Glomerular endothelial cell (primary cell): ENCODE results near the gene C22orf39. TPM values are rescaled to one million over a fixed set of nuclear protein-coding genes. Genes with fewer than 3 reads are reported as not detected.
"Not testable (repeated sequence)": the region's sequence is repeated elsewhere in the genome, so short reads cannot be mapped to it uniquely, and the experiment has no call there.

Source experiments
- DNase-seq: peaks from one replicate; pipeline ENCODE4 v3.0.0-alpha.2; 2011; ENCODE audit warnings: low read depth, low spot score; ENCODE audit errors: extremely low read depth
- total RNA-seq: library from RNA; depleted of rRNA; stranded (reverse); fragments of >200 nt; gene quantifications from 2 replicates; pipeline ENCODE4 v1.2.3, GENCODE V29; 2015

The C22orf39 gene
- total RNA-seq, 1 donor from 2014 or later, result 32.3 TPM

GRCh38 chr22:19455033-19455432 lies 7.5 kb upstream of the C22orf39 start:
- no peak for DNase-seq

DNA sequence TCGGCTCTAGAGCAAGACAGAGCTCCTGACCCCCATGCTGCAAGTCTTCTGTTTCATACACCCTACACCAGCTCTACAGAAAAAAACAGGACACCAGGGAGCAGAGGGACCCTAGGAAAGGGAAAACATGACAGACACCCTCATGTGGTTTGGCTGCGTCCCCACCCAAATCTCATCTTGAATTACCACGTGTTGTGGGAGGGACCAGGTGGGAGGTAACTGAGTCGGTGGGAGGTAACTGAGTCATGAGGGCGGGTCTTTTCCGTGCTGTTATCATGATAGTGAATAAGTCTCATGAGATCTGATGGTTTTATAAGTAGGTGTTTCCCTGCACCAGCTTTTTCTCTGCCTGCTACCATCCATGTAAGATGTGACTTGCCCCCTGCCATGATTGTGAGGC lies 6.6 kb upstream of the C22orf39 start:
- DNase-seq, result no peak

DNA sequence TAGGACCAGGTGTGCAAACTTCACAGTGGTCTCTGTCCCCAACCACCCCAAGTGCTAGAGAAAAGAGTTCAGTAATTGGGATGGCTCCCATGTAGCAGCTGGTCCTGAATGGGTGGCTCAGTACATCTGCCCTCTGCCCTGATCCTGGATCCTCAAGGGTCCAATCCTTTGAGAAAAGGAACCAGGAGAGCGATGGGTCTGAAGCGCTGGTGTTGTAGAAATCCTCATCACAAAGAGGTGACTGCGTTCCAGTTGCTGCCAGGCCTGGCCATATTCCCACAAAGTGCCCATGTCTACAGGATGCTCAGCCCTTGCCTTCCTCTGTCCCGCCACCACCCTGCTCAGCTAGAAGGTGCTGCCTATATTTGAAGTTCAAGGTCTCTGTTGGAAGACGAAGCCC lies 6.2 kb upstream of the C22orf39 start:
- no peak for DNase-seq

DNA sequence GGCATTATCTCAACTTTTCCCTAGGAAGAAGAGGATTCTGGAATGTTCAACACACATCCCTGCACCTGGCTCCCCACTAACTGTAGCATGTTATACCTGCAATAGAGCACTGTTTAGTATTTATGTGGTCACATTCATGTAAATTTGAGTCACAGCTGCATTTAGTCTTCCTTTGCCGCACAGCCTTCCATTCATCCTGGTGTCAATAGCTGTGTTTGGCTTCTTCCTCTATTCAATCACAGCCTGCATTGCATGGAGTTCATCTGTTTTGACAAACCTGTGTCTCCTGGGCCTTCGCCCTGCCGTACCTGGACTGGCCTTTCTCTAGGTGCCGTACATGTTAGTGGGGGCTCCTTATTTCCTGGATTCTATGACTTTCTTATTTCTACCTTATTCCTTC lies 4.1 kb upstream of the C22orf39 start:
- no peak for DNase-seq

DNA sequence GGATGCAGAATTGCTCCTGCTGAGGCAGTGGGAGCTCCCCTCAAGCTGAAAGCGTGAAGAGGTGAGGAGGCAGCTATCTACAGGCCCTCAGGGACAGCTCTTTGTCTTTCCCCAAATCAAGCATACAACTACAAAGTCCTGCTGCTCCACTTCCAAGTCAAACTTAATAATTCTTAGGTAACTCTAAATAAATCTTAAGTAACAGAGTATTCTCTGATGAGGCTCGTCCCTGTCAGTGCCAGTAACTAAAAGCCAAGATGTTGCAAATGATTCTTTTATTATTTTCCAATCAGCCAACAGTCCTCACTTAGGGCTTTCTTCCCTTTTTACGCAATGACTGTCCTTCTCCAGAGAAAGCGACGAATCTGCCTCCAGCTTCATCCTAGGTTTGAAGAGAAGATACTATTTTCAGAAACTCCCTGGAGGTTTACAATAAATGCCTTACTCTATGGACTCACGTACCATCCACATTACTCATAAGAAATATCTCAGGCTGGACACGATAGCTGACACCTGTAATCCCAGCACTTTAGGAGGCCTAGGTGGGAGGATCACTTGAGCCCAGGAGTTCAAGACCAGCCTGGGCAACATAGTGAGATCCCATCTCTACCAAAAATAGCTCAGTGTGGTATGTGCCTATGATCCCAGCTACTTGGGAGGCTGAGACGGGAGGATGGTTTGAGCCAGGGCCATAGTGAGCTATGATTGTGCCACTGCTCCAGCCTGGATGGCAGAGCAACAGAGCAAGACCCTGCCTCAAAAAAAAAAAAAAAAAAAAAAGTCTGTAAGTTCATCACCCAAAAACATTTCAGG lies 3.1 kb upstream of the C22orf39 start:
- no peak for DNase-seq

GRCh38 chr22:19449422-19449767 lies 1.9 kb upstream of the C22orf39 start:
- DNase-seq, result no peak

DNA sequence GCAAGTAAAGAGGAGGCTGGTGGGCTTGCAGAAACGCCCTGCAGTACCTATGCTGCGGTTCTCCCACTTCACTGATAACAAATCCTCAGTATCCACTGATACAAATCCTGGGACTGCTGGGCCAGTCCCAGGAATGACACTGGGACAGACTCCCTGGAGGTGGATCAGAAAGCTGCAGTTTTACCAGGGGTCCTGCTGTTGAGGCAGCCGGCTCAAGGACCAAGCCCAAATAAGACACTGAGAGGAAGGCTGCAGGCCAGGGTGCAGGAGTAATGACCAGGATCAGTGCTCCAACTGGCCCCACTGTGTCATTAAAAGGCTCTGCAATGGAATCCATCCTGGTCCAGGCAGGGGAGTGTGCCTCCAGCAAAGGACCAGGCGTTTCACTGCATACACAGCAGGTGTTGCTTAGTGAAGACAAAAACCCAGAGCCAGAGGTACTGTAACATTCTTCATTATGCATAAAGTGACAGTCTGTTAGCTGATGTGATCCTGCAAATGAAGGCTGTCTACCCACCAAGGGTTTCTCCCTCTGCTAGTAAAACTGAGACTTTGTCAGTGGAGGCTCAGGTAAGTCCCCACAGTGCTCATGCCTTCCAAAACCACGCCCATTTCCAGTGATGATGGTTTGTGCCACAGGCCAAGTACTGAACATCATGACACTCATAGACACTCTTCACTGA lies 1.4 kb upstream of the C22orf39 start:
- no peak for DNase-seq

GRCh38 chr22:19448076-19448607 lies 631 bp upstream of the C22orf39 start:
- no peak for DNase-seq

DNA sequence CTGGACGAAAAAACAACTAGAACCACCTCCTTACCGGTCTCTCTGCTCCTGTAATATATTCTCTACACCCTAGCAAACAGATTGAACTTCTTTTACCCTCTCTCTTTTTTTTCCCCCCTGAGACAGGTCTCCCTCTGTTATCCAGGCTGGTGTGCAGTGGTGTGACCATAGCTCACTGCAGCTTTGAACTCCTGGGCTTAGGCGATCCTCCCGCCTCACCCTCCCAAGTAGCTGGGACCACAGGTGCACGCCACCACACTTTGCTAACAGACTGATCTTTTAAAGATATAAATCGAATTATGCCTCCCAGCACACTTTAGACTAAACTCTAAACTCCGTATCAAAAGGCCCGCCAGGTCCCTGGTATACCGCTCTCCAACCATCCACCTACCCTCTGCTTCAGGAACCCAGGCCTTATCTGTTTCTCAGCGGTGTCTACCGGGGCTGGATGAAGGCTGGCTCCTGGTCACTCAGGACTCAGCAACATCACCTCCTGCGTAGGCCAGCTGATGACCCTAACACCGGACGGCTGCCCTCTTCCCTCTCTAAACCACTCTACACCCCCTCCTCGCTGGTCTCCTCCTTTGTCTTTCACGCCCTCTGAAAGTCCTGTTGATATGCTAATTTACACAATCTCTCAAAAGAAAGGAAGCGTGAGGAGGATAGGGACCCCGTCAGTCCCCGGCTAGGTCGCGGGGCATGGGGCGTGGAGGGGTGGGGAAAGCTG lies 745 bp downstream of the C22orf39 start:
- DNase-seq, result no peak

DNA sequence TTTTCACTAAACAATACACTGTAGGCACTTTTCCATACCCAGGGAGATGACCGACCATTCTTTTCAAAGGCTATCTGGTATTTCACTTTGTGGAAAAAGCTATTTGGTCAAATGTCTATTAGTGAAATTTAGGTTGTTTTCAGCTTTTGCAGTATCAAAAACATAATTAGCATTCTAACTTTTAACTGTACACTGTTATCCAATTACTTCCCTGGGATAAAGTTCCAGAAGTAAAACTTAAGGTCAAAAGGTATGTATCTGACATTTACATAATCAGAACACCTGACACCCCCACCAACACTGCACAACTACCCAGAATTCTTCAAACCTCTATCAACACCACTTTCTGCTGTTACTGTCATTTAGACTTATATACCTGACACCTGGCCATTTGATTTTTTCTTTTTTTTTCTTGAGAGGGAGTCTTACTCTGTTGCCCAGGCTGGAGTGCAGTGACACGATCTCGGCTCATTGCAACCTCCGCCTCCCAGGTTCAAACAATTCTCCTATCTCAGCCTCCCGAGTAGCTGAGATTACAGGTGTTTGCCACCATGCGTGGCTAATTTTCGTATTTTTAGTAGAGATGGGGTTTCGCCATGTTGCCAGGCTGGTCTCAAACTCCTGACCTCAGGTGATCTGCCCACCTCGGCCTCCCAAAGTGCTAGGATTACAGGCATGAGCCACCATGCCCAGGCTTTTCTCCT lies 2.1 kb downstream of the C22orf39 start:
- not testable (repeated sequence) for DNase-seq

GRCh38 chr22:19443544-19444211 lies 3.8 kb downstream of the C22orf39 start:
- DNase-seq, result no peak

DNA sequence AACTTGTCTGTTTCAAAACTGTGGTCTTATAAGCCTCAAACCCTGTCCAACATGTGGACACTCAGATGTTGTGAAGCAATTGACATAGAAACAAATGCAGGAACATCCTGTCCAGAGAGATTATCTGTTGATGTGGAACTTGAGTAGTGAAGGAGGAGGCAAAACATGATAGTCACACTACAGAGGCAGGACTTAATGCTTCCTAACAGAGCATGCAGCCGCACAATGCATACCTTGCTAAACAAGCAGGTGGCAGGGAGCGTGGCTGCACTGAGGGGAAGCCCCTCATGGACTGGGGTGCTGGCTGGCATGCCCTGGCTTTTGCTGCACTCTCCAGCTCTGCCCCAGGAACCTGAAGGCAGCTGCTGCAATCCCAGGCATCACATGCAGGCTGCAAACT lies 5.3 kb downstream of the C22orf39 start:
- DNase-seq, result no peak

DNA sequence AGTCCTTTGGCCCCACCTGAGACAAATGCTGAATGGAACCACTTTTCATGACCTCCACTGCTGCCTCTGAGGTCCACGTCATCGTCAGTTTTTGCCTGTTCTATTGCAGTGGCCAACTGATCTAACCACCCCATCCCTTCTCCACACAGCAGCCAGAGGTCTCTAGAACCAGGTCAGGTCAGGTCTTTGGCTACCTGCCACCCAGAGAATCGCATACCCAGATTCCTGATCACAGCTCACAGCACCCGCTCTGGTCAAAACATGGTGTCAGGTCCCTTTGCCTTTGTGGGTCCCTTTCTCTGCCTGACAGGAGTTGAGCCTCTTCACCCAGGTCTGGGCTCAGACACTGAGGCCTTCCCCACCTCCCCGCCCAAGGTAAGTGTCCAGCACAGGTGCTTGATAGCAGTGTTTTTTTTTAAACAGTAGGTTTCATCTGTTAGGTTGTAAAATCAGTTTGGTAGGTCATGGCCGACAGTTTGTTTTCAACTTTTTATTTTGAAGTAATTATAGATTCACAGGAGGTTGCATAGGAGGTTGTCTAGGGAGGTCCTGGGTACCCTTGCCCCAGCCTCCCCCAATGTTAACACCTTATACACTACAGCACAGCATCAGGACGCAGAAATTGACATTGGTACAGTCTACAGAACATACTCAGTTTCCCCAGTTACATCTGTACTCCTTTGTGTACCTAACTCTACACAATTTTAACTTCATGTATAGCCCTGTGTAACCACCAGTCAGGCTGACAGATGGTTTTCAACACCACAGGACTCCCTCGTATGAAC lies 6.9 kb downstream of the C22orf39 start:
- no peak for DNase-seq

DNA sequence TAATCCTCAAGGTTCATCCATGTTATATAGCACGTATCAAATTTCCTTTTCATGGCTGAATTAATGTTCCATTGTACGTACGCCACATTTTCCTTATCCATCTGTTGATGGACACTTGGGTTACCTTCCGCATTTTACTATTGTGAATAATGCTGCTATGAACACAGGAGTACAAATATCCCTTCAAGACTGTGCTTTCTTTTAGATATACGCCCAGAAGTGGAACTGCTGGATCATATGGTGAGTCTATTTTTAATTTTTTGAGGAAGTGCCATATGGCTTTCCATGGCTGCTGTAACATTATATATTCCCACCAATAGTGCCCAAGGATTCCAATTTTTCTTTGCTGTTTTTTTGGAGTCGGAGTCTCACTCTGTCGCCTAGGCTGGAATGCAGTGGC lies 9.2 kb downstream of the C22orf39 start:
- no peak for DNase-seq

- not testable (repeated sequence) for DNase-seq
Observed at GRCh38 chr22:19436444-19437161, 10.9 kb downstream of the C22orf39 start.

- DNase-seq, result no peak
Observed at GRCh38 chr22:19434829-19435580, 12.5 kb downstream of the C22orf39 start.

DNA sequence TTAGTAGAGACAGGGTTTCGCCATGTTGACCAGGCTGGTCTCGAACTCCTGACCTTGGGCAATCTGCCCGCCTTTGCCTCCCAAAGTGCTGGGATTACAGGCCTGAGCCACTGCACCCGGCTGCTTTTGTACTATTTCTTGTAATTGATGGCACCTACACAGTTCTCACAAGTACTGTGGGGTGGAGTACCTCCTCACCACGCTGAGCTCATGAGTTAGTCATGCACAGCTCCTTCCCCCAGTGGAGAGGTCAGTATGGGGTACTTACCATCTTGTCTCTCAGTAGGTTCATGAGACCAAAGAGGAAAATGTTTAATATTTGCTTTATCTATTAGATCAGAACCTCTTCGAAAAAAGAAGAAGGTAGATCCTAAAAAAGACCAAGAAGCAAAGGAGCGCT lies 13.1 kb downstream of the C22orf39 start:
- DNase-seq, result no peak
